Neuronal stem cell (in vitro differentiated cells): ENCODE measurements around the gene LMF1.

ENCODE experiments used
- DNase-seq: peaks from one replicate; pipeline ENCODE4 v3.0.0-alpha.2; 2013; ENCODE audit warnings: low spot score
- H2AFZ ChIP-seq: one replicate; pipeline ENCODE4 v1.6.1; 2013; ENCODE audit warnings: mild to moderate bottlenecking, low read length, inconsistent platforms
- H2AK5ac ChIP-seq: 2 replicates; pipeline ENCODE4 v1.6.1; 2013; ENCODE audit warnings: low read depth, mild to moderate bottlenecking, inconsistent platforms, low read length, moderate library complexity, mixed read lengths
- H2BK120ac ChIP-seq: 2 replicates; pipeline ENCODE4 v1.6.1; 2013; ENCODE audit warnings: low read depth, mild to moderate bottlenecking, inconsistent platforms, low read length, moderate library complexity, mixed read lengths
- H2BK12ac ChIP-seq: one replicate; pipeline ENCODE4 v1.6.1; 2013; ENCODE audit warnings: low read length, inconsistent platforms
- H2BK15ac ChIP-seq: 2 replicates; pipeline ENCODE4 v1.6.1; 2013; ENCODE audit warnings: mild to moderate bottlenecking, low read length, inconsistent platforms, mixed read lengths
- H2BK5ac ChIP-seq: one replicate; pipeline ENCODE4 v1.6.1; 2013; ENCODE audit warnings: inconsistent platforms, mild to moderate bottlenecking, low read length, moderate library complexity
- H3K14ac ChIP-seq: one replicate; pipeline ENCODE4 v1.6.1; 2013; ENCODE audit warnings: low read length, inconsistent platforms
- H3K18ac ChIP-seq: 2 replicates; pipeline ENCODE4 v1.6.1; 2013; ENCODE audit warnings: low read length, inconsistent platforms
- H3K23ac ChIP-seq: 2 replicates; pipeline ENCODE4 v1.6.1; 2013; ENCODE audit warnings: low read depth, mild to moderate bottlenecking, mixed read lengths, low read length, inconsistent platforms; ENCODE audit not compliant: poor library complexity
- H3K27ac ChIP-seq: replicated peaks from 3 replicates; pipeline ENCODE4 v1.5.1; 2013; ENCODE audit warnings: low read length, inconsistent platforms
- H3K27me3 ChIP-seq, 3 experiments: 2 replicates each; pipeline ENCODE4 v1.6.1; 2013; ENCODE audit warnings: low read length in 3 of 3, mild to moderate bottlenecking in 2 of 3, inconsistent platforms in 1 of 3, low read depth in 1 of 3, mixed read lengths in 1 of 3, moderate library complexity in 1 of 3; ENCODE audit not compliant: control insufficient read depth in 3 of 3, insufficient read depth in 3 of 3
- H3K36me3 ChIP-seq, 2 donors: replicated peaks in 1 of 2; 2 replicates each; pipeline ENCODE4 v1.6.1; 2013; ENCODE audit warnings: low read length in 2 of 2; ENCODE audit not compliant: control insufficient read depth in 2 of 2, insufficient read depth in 2 of 2
- H3K4ac ChIP-seq: 2 replicates; pipeline ENCODE4 v1.6.1; 2013; ENCODE audit warnings: inconsistent platforms, mild to moderate bottlenecking, low read length, moderate library complexity
- H3K4me1 ChIP-seq, 2 donors: 1 replicate in 1 of 2; 2 replicates in 1 of 2; pipeline ENCODE4 v1.6.1; 2013; ENCODE audit warnings: low read length in 2 of 2, low read depth in 1 of 2; ENCODE audit not compliant: control insufficient read depth in 2 of 2, insufficient read depth in 1 of 2
- H3K4me2 ChIP-seq: one replicate; pipeline ENCODE4 v1.6.1; 2013; ENCODE audit warnings: mild to moderate bottlenecking, low read length, inconsistent platforms; ENCODE audit not compliant: insufficient read depth, poor library complexity, severe bottlenecking
- H3K4me3 ChIP-seq, 2 donors: 2 replicates each; pipeline ENCODE4 v1.5.1; 2013; ENCODE audit warnings: low read length in 2 of 2, mild to moderate bottlenecking in 2 of 2, inconsistent platforms in 1 of 2, moderate library complexity in 1 of 2
- H3K79me1 ChIP-seq: one replicate; pipeline ENCODE4 v1.6.1; 2013; ENCODE audit warnings: low read depth, mild to moderate bottlenecking, inconsistent platforms, low read length, moderate library complexity
- H3K9ac ChIP-seq: one replicate; pipeline ENCODE4 v1.6.1; 2013; ENCODE audit warnings: mild to moderate bottlenecking, low read depth, low read length, inconsistent platforms; ENCODE audit not compliant: poor library complexity
- H3K9me3 ChIP-seq, 2 donors: replicated peaks in 1 of 2; 2 replicates each; pipeline versions ENCODE3 to v1.6.1; 2013; ENCODE audit warnings: low read length in 2 of 2, mild to moderate bottlenecking in 2 of 2, inconsistent platforms in 1 of 2, low read depth in 1 of 2, mixed read lengths in 1 of 2, moderate library complexity in 1 of 2; ENCODE audit not compliant: control insufficient read depth in 2 of 2, insufficient read depth in 1 of 2
- H4K8ac ChIP-seq: one replicate; pipeline ENCODE4 v1.6.1; 2013; ENCODE audit warnings: low read depth, mild to moderate bottlenecking, inconsistent platforms, low read length, moderate library complexity
- H4K91ac ChIP-seq: one replicate; pipeline ENCODE4 v1.6.1; 2013; ENCODE audit warnings: low read length, low read depth, mild to moderate bottlenecking, inconsistent platforms; ENCODE audit not compliant: poor library complexity
- WGBS, 2 donors: extraction: QIAGEN DNeasy Blood & Tissue Kit; methylation state at CpG; one replicate each; pipeline ENCODE4 v1.1.7; 2013; ENCODE audit warnings: missing lambda C conversion rate in 2 of 2, mixed read lengths in 1 of 2; ENCODE audit not compliant: insufficient read length in 2 of 2, insufficient replicate concordance in 1 of 2; ENCODE audit errors: extremely low coverage in 2 of 2; 5-methylcytosine and 5-hydroxymethylcytosine counted together

LMF1 gene

GRCh38 chr16:1018447-1019198 lies 47.8 kb upstream of the LMF1 start:
- WGBS, 2 donors, result no CpG with 5 or more reads among the region's 15 CpGs
- H3K4ac ChIP-seq, result no peak overlapping the region
- H2BK5ac ChIP-seq, result peak overlapping the region; percentile 85
- H3K4me2 ChIP-seq, result peak overlapping the region; percentile 2
- H3K23ac ChIP-seq, result peak overlapping the region; percentile 52
- H4K8ac ChIP-seq, result no peak overlapping the region
- peak overlapping the region; percentile 65 for H4K91ac ChIP-seq
- no peaks in the 10 kb centered on the region for H3K79me1 ChIP-seq
- H3K14ac ChIP-seq, result peak overlapping the region; percentile 39
- peak overlapping the region; percentile 85 for H3K27ac ChIP-seq
- peak overlapping the region in 1 of 2 donors; percentile 16 for H3K4me3 ChIP-seq
- H3K9me3 ChIP-seq, result peaks cover 0 to 3% of the 10 kb centered on the region in 2 donors
- no peak overlapping the region for H2AFZ ChIP-seq
- peak overlapping the region; percentile 97 for H2AK5ac ChIP-seq
- H2BK120ac ChIP-seq, result peak overlapping the region; percentile 93
- peak overlapping the region; percentile 99 for H2BK15ac ChIP-seq
- no peaks in the 10 kb centered on the region for H3K36me3 ChIP-seq
- peak overlapping the region; percentile 99 for H2BK12ac ChIP-seq
- peaks cover 0 to 40% (median 0%) of the 10 kb centered on the region in 3 experiments for H3K27me3 ChIP-seq
- H3K9ac ChIP-seq, result peak overlapping the region; percentile 86
- no peak for DNase-seq
- peak overlapping the region; percentile 97 for H3K18ac ChIP-seq
- peaks cover 8 to 33% of the 10 kb centered on the region in 2 donors for H3K4me1 ChIP-seq

GRCh38 chr16:1014771-1015495 lies 44.1 kb upstream of the LMF1 start:
- Histone ChIP-seq H3K9ac (peak overlapping the region; percentile 77), H3K4ac (peak overlapping the region; percentile 66), H2AK5ac (peak overlapping the region; percentile 99), H3K79me1 (no peaks in the 10 kb centered on the region), H3K23ac (peak overlapping the region; percentile 73), H3K4me2 (no peak overlapping the region), H3K27ac (no peak overlapping the region), H2BK12ac (peak overlapping the region; percentile 99), H4K8ac (peak overlapping the region; percentile 92), H3K18ac (peak overlapping the region; percentile 94), H3K14ac (peak overlapping the region; percentile 97), H3K36me3 (no peaks in the 10 kb centered on the region), H4K91ac (peak overlapping the region; percentile 92), H2BK5ac (peak overlapping the region; percentile 93), H2BK120ac (peak overlapping the region; percentile 89), H2AFZ (peak overlapping the region; percentile 20), H3K9me3 (peaks cover 0 to 3% of the 10 kb centered on the region in 2 donors), H3K4me3 (peak overlapping the region in 1 of 2 donors; percentile 13), H2BK15ac (peak overlapping the region; percentile 98), H3K4me1 (peaks cover 13 to 18% of the 10 kb centered on the region in 2 donors), H3K27me3 (peaks cover 0 to 38% (median 0%) of the 10 kb centered on the region in 3 experiments)
- DNase-seq, result no peak
- WGBS, 2 donors, result no CpG with 5 or more reads among the region's 22 CpGs

GRCh38 chr16:1014221-1014620 lies 43.4 kb upstream of the LMF1 start:
- WGBS, 2 donors, result no CpG with 5 or more reads among the region's 8 CpGs
- peak overlapping the region; percentile 99 for H2BK12ac ChIP-seq
- peaks cover 0 to 42% (median 0%) of the 10 kb centered on the region in 3 experiments for H3K27me3 ChIP-seq
- H3K4ac ChIP-seq, result peak overlapping the region; percentile 66
- H3K4me1 ChIP-seq, result peaks cover 13 to 14% of the 10 kb centered on the region in 2 donors
- H2BK5ac ChIP-seq, result peak overlapping the region; percentile 93
- H4K91ac ChIP-seq, result no peak overlapping the region
- peak overlapping the region; percentile 99 for H2AK5ac ChIP-seq
- H4K8ac ChIP-seq, result peak overlapping the region; percentile 92
- no peak for DNase-seq
- H3K18ac ChIP-seq, result peak overlapping the region; percentile 94
- H2BK120ac ChIP-seq, result peak overlapping the region; percentile 89
- no peak overlapping the region for H3K27ac ChIP-seq
- H2AFZ ChIP-seq, result no peak overlapping the region
- H3K79me1 ChIP-seq, result no peaks in the 10 kb centered on the region
- peaks cover 0 to 3% of the 10 kb centered on the region in 2 donors for H3K9me3 ChIP-seq
- no peak overlapping the region for H3K14ac ChIP-seq
- peak overlapping the region; percentile 98 for H2BK15ac ChIP-seq
- peak overlapping the region; percentile 73 for H3K23ac ChIP-seq
- no peak overlapping the region for H3K4me3 ChIP-seq
- no peaks in the 10 kb centered on the region for H3K36me3 ChIP-seq
- peak overlapping the region; percentile 77 for H3K9ac ChIP-seq
- H3K4me2 ChIP-seq, result no peak overlapping the region

GRCh38 chr16:1013593-1013900 lies 42.8 kb upstream of the LMF1 start:
- H2BK12ac ChIP-seq, result peak overlapping the region; percentile 100
- DNase-seq, result no peak
- WGBS, 2 donors, result no CpG with 5 or more reads among the region's 8 CpGs
- H3K4me3 ChIP-seq, result no peak overlapping the region
- H2BK15ac ChIP-seq, result peak overlapping the region; percentile 98
- no peak overlapping the region for H2AFZ ChIP-seq
- H3K4me2 ChIP-seq, result no peak overlapping the region
- H3K27me3 ChIP-seq, result peaks cover 0 to 43% (median 0%) of the 10 kb centered on the region in 3 experiments
- no peak overlapping the region for H3K27ac ChIP-seq
- H2BK120ac ChIP-seq, result peak overlapping the region; percentile 89
- H4K91ac ChIP-seq, result peak overlapping the region; percentile 94
- H3K4ac ChIP-seq, result peak overlapping the region; percentile 84
- H3K18ac ChIP-seq, result peak overlapping the region; percentile 91
- H2AK5ac ChIP-seq, result peak overlapping the region; percentile 99
- peaks cover 8 to 14% of the 10 kb centered on the region in 2 donors for H3K4me1 ChIP-seq
- peak overlapping the region; percentile 75 for H3K14ac ChIP-seq
- H3K79me1 ChIP-seq, result no peaks in the 10 kb centered on the region
- H3K36me3 ChIP-seq, result no peaks in the 10 kb centered on the region
- H3K9me3 ChIP-seq, result peaks cover 0 to 3% of the 10 kb centered on the region in 2 donors
- H4K8ac ChIP-seq, result no peak overlapping the region
- H3K9ac ChIP-seq, result peak overlapping the region; percentile 44
- peak overlapping the region; percentile 93 for H2BK5ac ChIP-seq
- H3K23ac ChIP-seq, result peak overlapping the region; percentile 44
